DMS79 treated with DMSO at 0.1 percent for 48 hours (cell line): ENCODE data around the gene FBXO34.
"Not testable (repeated sequence)": the region's sequence is repeated elsewhere in the genome, so short reads cannot be mapped to it uniquely, and the experiment has no call there.

Experiments
- DNase-seq: peaks from one replicate; lab custom pipeline; 2025; lab: John Stamatoyannopoulos, UW

The FBXO34 gene

DNA sequence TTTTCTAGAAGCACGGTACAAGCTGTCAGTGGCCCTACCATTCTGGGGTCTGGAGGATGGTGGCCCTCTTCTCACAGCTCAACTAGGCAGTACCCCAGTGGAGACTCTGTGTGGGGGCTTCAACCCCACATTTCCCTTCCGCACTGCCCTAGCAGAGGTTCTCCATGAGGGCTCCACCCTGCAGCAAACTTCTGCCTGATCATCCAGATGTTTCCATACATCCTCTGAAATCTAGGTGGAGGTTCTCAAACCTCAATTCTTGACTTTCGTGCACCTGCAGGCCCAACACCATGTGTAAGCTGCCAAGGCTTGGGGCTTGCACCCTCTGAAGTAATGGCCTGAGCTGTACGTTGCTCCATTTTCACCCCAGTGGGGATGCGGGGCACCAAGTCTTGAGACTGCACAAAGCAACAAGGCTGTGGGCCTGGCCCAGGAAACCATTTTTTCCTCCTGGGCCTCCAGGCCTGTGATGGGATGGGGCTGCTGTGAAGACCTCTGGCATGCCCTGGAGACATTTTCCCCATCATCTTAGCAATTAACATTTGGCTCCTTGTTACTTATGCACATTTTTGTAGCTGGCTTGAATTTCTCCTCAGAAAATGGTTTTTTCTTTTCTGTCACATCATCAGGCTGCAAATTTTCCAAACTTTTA lies 41.3 kb downstream of the FBXO34 start:
- DNase-seq: not testable (repeated sequence)

- DNase-seq: no peak
Measured at GRCh38 chr14:55313480-55313879, 42.3 kb downstream of the FBXO34 start.

DNA sequence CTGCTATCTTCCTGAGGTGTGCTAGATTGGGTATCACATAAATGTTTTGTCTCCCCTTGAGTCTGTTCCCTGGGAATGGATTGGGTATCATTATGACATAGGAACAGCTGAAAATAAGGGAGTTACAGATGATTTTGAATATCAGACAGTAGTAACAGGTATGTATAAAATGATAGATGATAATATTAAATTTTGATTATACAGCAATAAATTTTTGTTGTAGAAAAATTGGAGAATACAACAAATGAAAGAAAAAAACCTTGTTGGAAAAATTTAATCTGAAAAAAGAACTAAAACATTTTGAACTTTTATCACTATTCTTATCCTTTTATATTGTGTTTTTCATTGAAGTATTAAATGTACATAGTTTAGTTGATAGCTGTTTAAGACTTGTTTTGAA lies 43.2 kb downstream of the FBXO34 start:
- no peak for DNase-seq

DNA sequence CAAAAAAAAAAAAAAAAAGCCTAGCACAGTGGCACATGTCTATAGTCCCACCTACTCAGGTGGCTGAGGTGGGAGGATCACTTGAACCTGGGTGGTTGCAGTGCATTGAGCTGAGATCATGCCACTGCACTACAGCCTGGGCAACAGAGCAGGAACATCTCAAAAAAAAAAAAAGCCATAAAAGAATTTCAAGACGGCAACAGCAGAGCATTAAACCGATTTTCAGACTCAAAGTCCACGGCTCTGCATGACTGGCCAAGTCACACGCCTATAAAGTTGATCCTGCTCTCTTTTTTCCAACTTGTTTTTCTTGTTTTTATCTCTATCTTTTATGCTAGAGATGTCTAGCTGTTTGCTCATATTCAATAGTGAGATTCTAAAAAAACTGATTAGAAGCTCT lies 45.3 kb downstream of the FBXO34 start:
- no peak for DNase-seq

- no peak for DNase-seq
Measured at GRCh38 chr14:55317542-55318306, 46.5 kb downstream of the FBXO34 start.

GRCh38 chr14:55318694-55319093 lies 47.5 kb downstream of the FBXO34 start:
- DNase-seq: no peak

GRCh38 chr14:55323910-55324309 lies 52.7 kb downstream of the FBXO34 start:
- DNase-seq: no peak

DNA sequence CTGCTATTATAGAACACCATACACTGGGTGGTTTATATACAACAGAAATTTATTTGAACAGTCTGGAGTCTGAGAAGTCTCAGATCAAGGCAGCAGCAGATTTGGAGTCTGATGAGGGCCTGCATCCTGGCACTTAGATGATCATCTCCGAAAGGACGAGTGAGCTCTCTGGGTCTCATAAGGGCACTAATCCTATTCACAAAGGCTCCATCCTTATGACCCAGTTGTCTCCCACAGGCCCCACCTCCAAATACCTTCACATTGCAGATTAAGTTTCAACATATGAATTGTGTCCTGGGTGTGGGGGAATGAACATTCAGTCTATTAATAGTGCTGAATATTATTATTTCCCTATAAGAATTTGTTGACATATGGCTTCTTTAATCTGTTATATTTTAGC lies 53.6 kb downstream of the FBXO34 start:
- no peak for DNase-seq

- no peak for DNase-seq
Measured at GRCh38 chr14:55327179-55327578, 56.0 kb downstream of the FBXO34 start.

GRCh38 chr14:55328317-55328716 lies 57.1 kb downstream of the FBXO34 start:
- DNase-seq: no peak

GRCh38 chr14:55329999-55330710 lies 58.9 kb downstream of the FBXO34 start:
- no peak for DNase-seq

- peak; percentile 13 for DNase-seq
Measured at GRCh38 chr14:55332654-55333570, 61.7 kb downstream of the FBXO34 start.

DNA sequence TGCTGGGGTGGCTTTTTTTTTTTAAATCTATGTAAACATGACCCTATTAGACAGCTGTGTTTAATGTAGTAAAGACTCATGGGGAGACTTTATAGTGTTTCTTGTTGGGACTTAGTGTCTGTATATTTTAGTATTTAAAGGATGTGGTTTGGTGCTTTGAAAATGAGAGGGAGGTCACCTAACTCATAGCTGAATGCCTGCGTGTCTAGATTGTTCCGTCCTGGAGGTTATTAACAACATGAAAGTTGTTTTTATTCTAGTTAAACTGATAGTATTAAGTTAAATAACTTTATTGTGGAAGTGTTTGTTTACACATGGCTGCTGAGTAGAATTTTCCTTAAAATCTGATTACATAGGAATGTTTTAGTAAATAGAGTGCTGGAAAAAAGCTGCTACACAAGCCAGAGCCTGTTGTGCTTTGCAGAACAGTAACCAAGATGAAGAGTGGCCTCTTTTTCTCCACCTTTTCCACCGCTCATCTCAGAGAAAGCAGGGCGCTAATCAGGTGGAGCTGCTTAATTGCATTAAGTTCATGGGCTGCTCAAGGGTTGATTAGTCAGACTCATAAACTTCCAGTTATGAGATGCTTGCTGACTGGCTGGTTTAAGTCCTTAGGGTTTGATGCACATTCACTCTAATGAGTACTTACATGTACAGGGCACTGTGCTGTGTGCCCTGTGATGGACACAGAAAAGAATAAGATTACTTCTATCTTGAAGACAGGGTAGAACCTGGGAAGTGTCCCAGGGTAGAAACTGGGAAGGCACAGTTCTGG lies 62.7 kb downstream of the FBXO34 start:
- DNase-seq: no peak

DNA sequence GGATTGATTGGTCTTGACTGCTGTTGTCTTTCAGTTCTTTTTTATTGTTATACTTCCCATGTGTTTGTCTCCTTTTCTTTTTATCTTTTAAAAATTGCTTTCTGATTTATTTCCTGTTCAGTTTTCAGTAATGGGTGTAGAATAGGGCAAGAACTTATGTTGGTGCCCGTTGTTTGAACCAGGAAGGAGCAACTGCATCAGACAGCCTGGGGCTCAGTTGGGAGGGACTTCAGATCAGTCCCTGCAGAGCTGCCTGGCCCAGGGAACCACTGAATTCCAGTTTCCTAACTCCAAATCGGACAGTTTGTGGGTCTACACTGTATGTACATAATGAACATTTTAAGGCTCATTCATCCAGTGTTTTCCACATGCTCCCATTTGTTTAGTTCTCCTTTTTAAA lies 64.9 kb downstream of the FBXO34 start:
- no peak for DNase-seq

GRCh38 chr14:55336691-55337090 lies 65.5 kb downstream of the FBXO34 start:
- DNase-seq: no peak

- DNase-seq: no peak
Measured at GRCh38 chr14:55339770-55340169, 68.5 kb downstream of the FBXO34 start.

- DNase-seq: no peak
Measured at GRCh38 chr14:55340482-55340881, 69.3 kb downstream of the FBXO34 start.

DNA sequence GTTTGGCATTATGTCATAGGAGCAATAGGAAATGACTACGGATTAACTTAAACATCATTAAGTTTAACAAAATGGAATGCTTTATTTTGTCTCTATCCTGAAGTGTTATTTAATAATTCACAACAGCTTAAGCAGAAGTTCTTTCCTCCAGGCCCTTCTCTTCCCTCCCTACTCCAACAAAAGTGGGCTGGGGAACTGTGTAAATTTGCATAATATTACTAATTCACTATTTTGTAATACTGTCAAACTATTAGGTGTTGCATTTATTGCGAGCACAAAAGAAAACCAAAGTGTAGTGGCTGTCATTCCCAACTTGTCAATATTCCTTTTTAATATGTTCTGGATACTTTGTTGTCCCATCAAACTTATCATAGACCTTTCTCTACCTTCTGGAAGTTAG lies 70.6 kb downstream of the FBXO34 start:
- DNase-seq: no peak

GRCh38 chr14:55344582-55345163 lies 73.5 kb downstream of the FBXO34 start:
- DNase-seq: not testable (repeated sequence)

DNA sequence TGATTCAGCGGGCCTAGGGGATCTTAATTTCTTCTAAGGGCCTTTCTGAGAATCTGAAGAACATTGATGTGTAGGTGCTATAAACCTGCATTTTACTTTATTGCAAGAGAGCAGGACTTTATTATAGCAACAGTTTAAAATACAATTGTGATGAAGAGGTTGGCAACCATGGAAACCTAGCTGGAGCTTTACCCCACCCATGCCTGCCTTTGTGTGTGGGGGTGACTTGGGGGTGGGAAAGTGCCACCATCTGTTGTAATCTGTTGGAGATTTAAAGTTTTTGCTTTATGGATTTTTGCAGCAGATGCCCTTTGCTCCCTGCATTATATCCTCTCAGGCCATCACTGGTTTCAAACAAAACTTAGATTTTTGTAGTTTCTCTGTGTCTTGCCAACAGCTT lies 75.8 kb downstream of the FBXO34 start:
- no peak for DNase-seq

GRCh38 chr14:55347748-55348147 lies 76.5 kb downstream of the FBXO34 start:
- DNase-seq: no peak
